ENCODE measurements around the gene ZBTB7C. TPM values are rescaled to one million over a fixed set of nuclear protein-coding genes. Genes with fewer than 3 reads are reported as not detected.

Gene ZBTB7C
- total RNA-seq, 1 donor from 2014 or later, result 15.0 TPM

GRCh38 chr18:48452861-48453323, 43.7 kb upstream of the ZBTB7C start:
- ATAC-seq (peak; percentile 6 to 23), DNase-seq (no peak)
- Histone ChIP-seq H3K27me3 (ENCODE audit: low read depth) (no peaks in the 10 kb centered on the region), H3K4me1 (peaks cover 6% of the 10 kb centered on the region), H3K27ac (no peak overlapping the region), H3K9me3 (no peaks in the 10 kb centered on the region), H3K4me3 (no peak overlapping the region), H3K36me3 (no peaks in the 10 kb centered on the region)
- no peak for TF ChIP-seq CTCF (IDR thresholded peaks at IDR 0.05)
- intact Hi-C loops (cut with DNase I), result no loop called here

GRCh38 chr18:48450685-48451084, 41.5 kb upstream of the ZBTB7C start:
- Histone ChIP-seq H3K9me3 (no peaks in the 10 kb centered on the region), H3K27ac (no peak overlapping the region), H3K4me3 (no peak overlapping the region), H3K27me3 (ENCODE audit: low read depth) (no peaks in the 10 kb centered on the region), H3K4me1 (peaks cover 13% of the 10 kb centered on the region), H3K36me3 (no peaks in the 10 kb centered on the region)
- intact Hi-C loops (cut with DNase I), result no loop called here
- TF ChIP-seq CTCF (IDR thresholded peaks at IDR 0.05), result no peak
- no peak for ATAC-seq
- DNase-seq, result no peak

- peak; percentile 89 for TF ChIP-seq CTCF (IDR thresholded peaks at IDR 0.05)
- H3K27me3 ChIP-seq (ENCODE audit: low read depth), result no peaks in the 10 kb centered on the region
- no peak overlapping the region for H3K27ac ChIP-seq
- DNase-seq (peak; percentile 90), ATAC-seq (peak; percentile 93 to 96)
- no peaks in the 10 kb centered on the region for H3K9me3 ChIP-seq
- H3K36me3 ChIP-seq, result no peaks in the 10 kb centered on the region
- H3K4me3 ChIP-seq, result peak overlapping the region; percentile 11
- intact Hi-C loops (cut with DNase I), result no loop called here
- H3K4me1 ChIP-seq, result peaks cover 11% of the 10 kb centered on the region
Measured at GRCh38 chr18:48446582-48447225, 37.5 kb upstream of the ZBTB7C start.

GRCh38 chr18:48445540-48445939, 36.4 kb upstream of the ZBTB7C start:
- Histone ChIP-seq H3K36me3 (no peaks in the 10 kb centered on the region), H3K27me3 (ENCODE audit: low read depth) (no peaks in the 10 kb centered on the region), H3K27ac (no peak overlapping the region), H3K9me3 (no peaks in the 10 kb centered on the region), H3K4me1 (peaks cover 12% of the 10 kb centered on the region), H3K4me3 (no peak overlapping the region)
- ATAC-seq (peak; percentile 92 to 94), DNase-seq (peak; percentile 80)
- peak; percentile 90 for TF ChIP-seq CTCF (IDR thresholded peaks at IDR 0.05)
- intact Hi-C loops (cut with DNase I), result no loop called here

GRCh38 chr18:48442761-48443160, 33.6 kb upstream of the ZBTB7C start:
- no peak for ATAC-seq
- no peak for DNase-seq
- Histone ChIP-seq H3K9me3 (no peaks in the 10 kb centered on the region), H3K4me1 (peaks cover 12% of the 10 kb centered on the region), H3K4me3 (no peak overlapping the region), H3K27me3 (ENCODE audit: low read depth) (no peaks in the 10 kb centered on the region), H3K27ac (no peak overlapping the region), H3K36me3 (no peaks in the 10 kb centered on the region)
- no peak for TF ChIP-seq CTCF (IDR thresholded peaks at IDR 0.05)
- intact Hi-C loops (cut with DNase I), result no loop called here

Measured in lower lobe of right lung (tissue), 2 donors.